Activated CD4-positive, alpha-beta T cell treated with anti-CD3 and anti-CD28 coated beads, Interleukin-10, Interleukin-2, amounts not matched to agents 100 ng/mL and 50 ng/mL, durations not matched to agents 16 hours and 8 hours (primary cell): ENCODE results near the gene MSRB1.

Experiments used
- DNase-seq: peaks from one replicate; pipeline ENCODE4 v3.0.0-alpha.2; 2020

The MSRB1 gene

GRCh38 chr16:1895949-1896675 is 46.9 kb downstream of the MSRB1 start:
- no peak for DNase-seq

GRCh38 chr16:1895068-1895467 is 47.9 kb downstream of the MSRB1 start:
- no peak for DNase-seq

GRCh38 chr16:1890708-1891050 is 52.3 kb downstream of the MSRB1 start:
- DNase-seq = no peak

- no peak for DNase-seq
Observed at GRCh38 chr16:1890024-1890707, 52.8 kb downstream of the MSRB1 start.
